CD14-positive monocyte (primary cell): ENCODE results near the gene KMT2A. TPM values are rescaled to one million over a fixed set of nuclear protein-coding genes. Genes with fewer than 3 reads are reported as not detected.

Source experiments
- DNase-seq, 3 donors: peaks; one replicate each; pipeline ENCODE4 v3.0.0-alpha.2; 2011 to 2022
- H2AFZ ChIP-seq: 2 replicates; pipeline ENCODE4 v1.6.0; 2012; ENCODE audit warnings: mild to moderate bottlenecking, low read depth, low read length, inconsistent platforms; ENCODE audit not compliant: insufficient read depth, poor library complexity, severe bottlenecking
- H3K27ac ChIP-seq, 2 donors: 1 replicate in 1 of 2; 2 replicates in 1 of 2; pipeline ENCODE4 v1.5.1; 2012 to 2013; ENCODE audit warnings: low read length in 2 of 2, control low read depth in 1 of 2, inconsistent platforms in 1 of 2, low read depth in 1 of 2, mild to moderate bottlenecking in 1 of 2
- H3K27me3 ChIP-seq, 2 donors: one replicate each; pipeline versions ENCODE4 v1.6.0 to v1.6.1; 2011 to 2013; ENCODE audit warnings: low read length in 2 of 2; ENCODE audit not compliant: control insufficient read depth in 2 of 2, insufficient read depth in 2 of 2
- H3K36me3 ChIP-seq, 2 donors: replicated peaks in 1 of 2; 1 replicate in 1 of 2; 2 replicates in 1 of 2; pipeline versions ENCODE4 v1.5.1 to v1.6.1; 2012 to 2013; ENCODE audit warnings: low read length in 2 of 2, control low read depth in 1 of 2, inconsistent platforms in 1 of 2, mild to moderate bottlenecking in 1 of 2; ENCODE audit not compliant: insufficient read depth in 2 of 2, control insufficient read depth in 1 of 2
- H3K4me1 ChIP-seq, 2 donors: 1 replicate in 1 of 2; 2 replicates in 1 of 2; pipeline versions ENCODE4 v1.5.1 to v1.6.1; 2012 to 2013; ENCODE audit warnings: low read length in 2 of 2, control low read depth in 1 of 2, inconsistent platforms in 1 of 2, mild to moderate bottlenecking in 1 of 2, moderate library complexity in 1 of 2; ENCODE audit not compliant: insufficient read depth in 2 of 2, control insufficient read depth in 1 of 2
- H3K4me2 ChIP-seq: replicated peaks from 2 replicates; pipeline ENCODE3; 2012; ENCODE audit warnings: low read length, moderate library complexity, mild to moderate bottlenecking; ENCODE audit not compliant: poor library complexity, severe bottlenecking; ENCODE audit errors: extremely low read depth
- H3K4me3 ChIP-seq, 3 experiments: fragments of 200-600 bp in 1 of 3; sonication (generic) in 1 of 3; replicated peaks in 1 of 3; 1 replicate in 2 of 3; 2 replicates in 1 of 3; pipeline ENCODE4 v1.5.1; 2011 to 2013; ENCODE audit warnings: low read length in 3 of 3, mild to moderate bottlenecking in 3 of 3, control low read depth in 2 of 3, low read depth in 2 of 3, inconsistent platforms in 1 of 3, moderate library complexity in 1 of 3
- H3K79me2 ChIP-seq: 2 replicates; pipeline ENCODE4 v1.6.0; 2012; ENCODE audit warnings: mild to moderate bottlenecking, control low read depth, inconsistent platforms, low read length, moderate library complexity; ENCODE audit not compliant: insufficient read depth
- H3K9ac ChIP-seq: 2 replicates; pipeline ENCODE4 v1.6.0; 2017; ENCODE audit warnings: low read length, mild to moderate bottlenecking; ENCODE audit not compliant: insufficient read depth, poor library complexity, severe bottlenecking
- H3K9me3 ChIP-seq, 2 donors: replicated peaks in 1 of 2; 1 replicate in 1 of 2; 2 replicates in 1 of 2; pipeline versions ENCODE4 v1.5.1 to v1.6.1; 2012 to 2013; ENCODE audit warnings: low read length in 2 of 2, control low read depth in 1 of 2; ENCODE audit not compliant: control insufficient read depth in 1 of 2, insufficient read depth in 1 of 2
- H4K20me1 ChIP-seq: 2 replicates; pipeline ENCODE4 v1.6.0; 2012; ENCODE audit warnings: mild to moderate bottlenecking, low read length, control low read depth, moderate library complexity; ENCODE audit not compliant: insufficient read depth
- H3K27ac Mint-ChIP-seq, 7 donors: one replicate each; pipeline ENCODE4 v1.8.0; 2020; ENCODE audit warnings: mild to moderate bottlenecking in 7 of 7, mixed read lengths in 7 of 7, moderate library complexity in 6 of 7, inconsistent platforms in 2 of 7
- H3K27me3 Mint-ChIP-seq, 3 donors: one replicate each; pipeline ENCODE4 v1.8.0; 2021 to 2022; ENCODE audit warnings: low read depth in 3 of 3, mild to moderate bottlenecking in 3 of 3, mixed read lengths in 3 of 3, moderate library complexity in 3 of 3, inconsistent platforms in 1 of 3
- H3K36me3 Mint-ChIP-seq, 2 donors: one replicate each; pipeline ENCODE4 v1.8.0; 2020; ENCODE audit warnings: mixed read lengths in 2 of 2, inconsistent platforms in 1 of 2, mild to moderate bottlenecking in 1 of 2
- H3K4me1 Mint-ChIP-seq: one replicate; pipeline ENCODE4 v1.8.0; 2020; ENCODE audit warnings: mild to moderate bottlenecking, mixed read lengths
- H3K4me3 Mint-ChIP-seq, 2 donors: one replicate each; pipeline ENCODE4 v1.8.0; 2020; ENCODE audit warnings: mild to moderate bottlenecking in 2 of 2, mixed read lengths in 2 of 2, moderate library complexity in 1 of 2
- H3K9me3 Mint-ChIP-seq, 7 donors: one replicate each; pipeline ENCODE4 v1.8.0; 2020 to 2022; ENCODE audit warnings: mixed read lengths in 7 of 7, mild to moderate bottlenecking in 6 of 7, moderate library complexity in 6 of 7, inconsistent platforms in 2 of 7
- CTCF ChIP-seq: fragments of 200-600 bp; IDR thresholded peaks from one replicate; pipeline ENCODE4 v1.8.0; 2022; ENCODE audit warnings: antibody characterized with exemption, mild to moderate bottlenecking
- WGBS: methylation state at CpG from one replicate; pipeline ENCODE4 v1.1.5; 2013; ENCODE audit warnings: missing lambda C conversion rate; ENCODE audit not compliant: insufficient coverage; 5-methylcytosine and 5-hydroxymethylcytosine counted together
- intact Hi-C, 2 donors: fragments of 100-400 bp; cut with micrococcal nuclease; formaldehyde crosslinking; loops; one replicate each; pipeline versions ENCODE4 v1.15.0 to v1.15.1; 2023
- polyA plus RNA-seq, 3 donors: library from polyadenylated mRNA; depleted of rRNA in 1 of 3; unstranded in 2 of 3; stranded (reverse) in 1 of 3; fragments of 300-500 nt in 2 of 3; fragments of >200 nt in 1 of 3; fragmentation: Illumina TruSeq in 2 of 3; gene quantifications; 1 replicate in 2 of 3; 2 replicates in 1 of 3; pipeline ENCODE4 v1.2.3, GENCODE V29; 2012 to 2021

Gene KMT2A
- polyA plus RNA-seq, 3 donors: 3.3 to 21.7 (median 3.5) TPM

GRCh38 chr11:118497831-118498230 lies 61.5 kb downstream of the KMT2A start:
- H3K9me3 Mint-ChIP-seq: no peaks in the 10 kb centered on the region
- no peak overlapping the region for H3K4me3 Mint-ChIP-seq
- WGBS: 94% methylated on average over 3 of the region's 4 CpGs

GRCh38 chr11:118503216-118503615 lies 66.9 kb downstream of the KMT2A start:
- intact Hi-C loops: no loop called here
- Histone ChIP-seq H4K20me1 (peaks cover 3% of the 10 kb centered on the region), H3K4me2 (no peak overlapping the region), H3K9ac (no peak overlapping the region), H3K27ac (no peak overlapping the region), H2AFZ (no peak overlapping the region), H3K9me3 (no peaks in the 10 kb centered on the region), H3K36me3 (peaks cover 99% of the 10 kb centered on the region in 2 donors), H3K4me3 (no peak overlapping the region), H3K4me1 (no peaks in the 10 kb centered on the region), H3K79me2 (no peaks in the 10 kb centered on the region), H3K27me3 (no peaks in the 10 kb centered on the region)
- H3K27me3 Mint-ChIP-seq: no peaks in the 10 kb centered on the region
- no peak for DNase-seq
- H3K4me1 Mint-ChIP-seq: no peaks in the 10 kb centered on the region
- H3K27ac Mint-ChIP-seq: no peak overlapping the region
- H3K36me3 Mint-ChIP-seq: peaks cover 87 to 99% of the 10 kb centered on the region in 2 donors
- peaks cover 0 to 1% (median 0%) of the 10 kb centered on the region in 7 donors for H3K9me3 Mint-ChIP-seq
- no peak for TF ChIP-seq CTCF
- WGBS: 86% methylated on average over 2 of the region's 3 CpGs
- H3K4me3 Mint-ChIP-seq: no peak overlapping the region

More at GRCh38 chr11:118497831-118498230, 61.5 kb downstream of the KMT2A start:
- Histone ChIP-seq H3K79me2 (no peaks in the 10 kb centered on the region), H3K27ac (no peak overlapping the region), H4K20me1 (peaks cover under 1% of the 10 kb centered on the region), H3K36me3 (peaks cover 100% of the 10 kb centered on the region in 2 donors), H3K27me3 (no peaks in the 10 kb centered on the region), H3K4me3 (no peak overlapping the region), H3K9ac (no peak overlapping the region), H3K4me2 (no peak overlapping the region), H3K9me3 (no peaks in the 10 kb centered on the region), H3K4me1 (no peaks in the 10 kb centered on the region), H2AFZ (no peak overlapping the region)
- H3K27ac Mint-ChIP-seq: no peak overlapping the region
- no peaks in the 10 kb centered on the region for H3K27me3 Mint-ChIP-seq
- no peak for DNase-seq
- TF ChIP-seq CTCF: no peak
- H3K36me3 Mint-ChIP-seq: peaks cover 89 to 95% of the 10 kb centered on the region in 2 donors
- intact Hi-C loops: loop anchor here (5.0 kb wide), 2 partner anchors 111 to 116 kb away; no protein-coding TSS in a partner anchor
- H3K4me1 Mint-ChIP-seq: no peaks in the 10 kb centered on the region
